CD14-positive monocyte (primary cell): Measurements from ENCODE around the gene DPYD. TPM values are rescaled to one million over a fixed set of nuclear protein-coding genes. Genes with fewer than 3 reads are reported as not detected.

ENCODE experiments used
- DNase-seq, 3 donors: peaks; one replicate each; pipeline ENCODE4 v3.0.0-alpha.2; 2011 to 2022
- H2AFZ ChIP-seq: 2 replicates; pipeline ENCODE4 v1.6.0; 2012; ENCODE audit warnings: mild to moderate bottlenecking, low read depth, low read length, inconsistent platforms; ENCODE audit not compliant: insufficient read depth, poor library complexity, severe bottlenecking
- H3K27ac ChIP-seq, 2 donors: 1 replicate in 1 of 2; 2 replicates in 1 of 2; pipeline ENCODE4 v1.5.1; 2012 to 2013; ENCODE audit warnings: low read length in 2 of 2, control low read depth in 1 of 2, inconsistent platforms in 1 of 2, low read depth in 1 of 2, mild to moderate bottlenecking in 1 of 2
- H3K27me3 ChIP-seq, 2 donors: one replicate each; pipeline versions ENCODE4 v1.6.0 to v1.6.1; 2011 to 2013; ENCODE audit warnings: low read length in 2 of 2; ENCODE audit not compliant: control insufficient read depth in 2 of 2, insufficient read depth in 2 of 2
- H3K36me3 ChIP-seq, 2 donors: replicated peaks in 1 of 2; 1 replicate in 1 of 2; 2 replicates in 1 of 2; pipeline versions ENCODE4 v1.5.1 to v1.6.1; 2012 to 2013; ENCODE audit warnings: low read length in 2 of 2, control low read depth in 1 of 2, inconsistent platforms in 1 of 2, mild to moderate bottlenecking in 1 of 2; ENCODE audit not compliant: insufficient read depth in 2 of 2, control insufficient read depth in 1 of 2
- H3K4me1 ChIP-seq, 2 donors: 1 replicate in 1 of 2; 2 replicates in 1 of 2; pipeline versions ENCODE4 v1.5.1 to v1.6.1; 2012 to 2013; ENCODE audit warnings: low read length in 2 of 2, control low read depth in 1 of 2, inconsistent platforms in 1 of 2, mild to moderate bottlenecking in 1 of 2, moderate library complexity in 1 of 2; ENCODE audit not compliant: insufficient read depth in 2 of 2, control insufficient read depth in 1 of 2
- H3K4me2 ChIP-seq: replicated peaks from 2 replicates; pipeline ENCODE3; 2012; ENCODE audit warnings: low read length, moderate library complexity, mild to moderate bottlenecking; ENCODE audit not compliant: poor library complexity, severe bottlenecking; ENCODE audit errors: extremely low read depth
- H3K4me3 ChIP-seq, 3 experiments: fragments of 200-600 bp in 1 of 3; sonication (generic) in 1 of 3; replicated peaks in 1 of 3; 1 replicate in 2 of 3; 2 replicates in 1 of 3; pipeline ENCODE4 v1.5.1; 2011 to 2013; ENCODE audit warnings: low read length in 3 of 3, mild to moderate bottlenecking in 3 of 3, control low read depth in 2 of 3, low read depth in 2 of 3, inconsistent platforms in 1 of 3, moderate library complexity in 1 of 3
- H3K79me2 ChIP-seq: 2 replicates; pipeline ENCODE4 v1.6.0; 2012; ENCODE audit warnings: mild to moderate bottlenecking, control low read depth, inconsistent platforms, low read length, moderate library complexity; ENCODE audit not compliant: insufficient read depth
- H3K9ac ChIP-seq: 2 replicates; pipeline ENCODE4 v1.6.0; 2017; ENCODE audit warnings: low read length, mild to moderate bottlenecking; ENCODE audit not compliant: insufficient read depth, poor library complexity, severe bottlenecking
- H3K9me3 ChIP-seq, 2 donors: replicated peaks in 1 of 2; 1 replicate in 1 of 2; 2 replicates in 1 of 2; pipeline versions ENCODE4 v1.5.1 to v1.6.1; 2012 to 2013; ENCODE audit warnings: low read length in 2 of 2, control low read depth in 1 of 2; ENCODE audit not compliant: control insufficient read depth in 1 of 2, insufficient read depth in 1 of 2
- H4K20me1 ChIP-seq: 2 replicates; pipeline ENCODE4 v1.6.0; 2012; ENCODE audit warnings: mild to moderate bottlenecking, low read length, control low read depth, moderate library complexity; ENCODE audit not compliant: insufficient read depth
- H3K27ac Mint-ChIP-seq, 7 donors: one replicate each; pipeline ENCODE4 v1.8.0; 2020; ENCODE audit warnings: mild to moderate bottlenecking in 7 of 7, mixed read lengths in 7 of 7, moderate library complexity in 6 of 7, inconsistent platforms in 2 of 7
- H3K27me3 Mint-ChIP-seq, 3 donors: one replicate each; pipeline ENCODE4 v1.8.0; 2021 to 2022; ENCODE audit warnings: low read depth in 3 of 3, mild to moderate bottlenecking in 3 of 3, mixed read lengths in 3 of 3, moderate library complexity in 3 of 3, inconsistent platforms in 1 of 3
- H3K36me3 Mint-ChIP-seq, 2 donors: one replicate each; pipeline ENCODE4 v1.8.0; 2020; ENCODE audit warnings: mixed read lengths in 2 of 2, inconsistent platforms in 1 of 2, mild to moderate bottlenecking in 1 of 2
- H3K4me1 Mint-ChIP-seq: one replicate; pipeline ENCODE4 v1.8.0; 2020; ENCODE audit warnings: mild to moderate bottlenecking, mixed read lengths
- H3K4me3 Mint-ChIP-seq, 2 donors: one replicate each; pipeline ENCODE4 v1.8.0; 2020; ENCODE audit warnings: mild to moderate bottlenecking in 2 of 2, mixed read lengths in 2 of 2, moderate library complexity in 1 of 2
- H3K9me3 Mint-ChIP-seq, 7 donors: one replicate each; pipeline ENCODE4 v1.8.0; 2020 to 2022; ENCODE audit warnings: mixed read lengths in 7 of 7, mild to moderate bottlenecking in 6 of 7, moderate library complexity in 6 of 7, inconsistent platforms in 2 of 7
- CTCF ChIP-seq: fragments of 200-600 bp; IDR thresholded peaks from one replicate; pipeline ENCODE4 v1.8.0; 2022; ENCODE audit warnings: antibody characterized with exemption, mild to moderate bottlenecking
- WGBS: methylation state at CpG from one replicate; pipeline ENCODE4 v1.1.5; 2013; ENCODE audit warnings: missing lambda C conversion rate; ENCODE audit not compliant: insufficient coverage; 5-methylcytosine and 5-hydroxymethylcytosine counted together
- intact Hi-C, 2 donors: fragments of 100-400 bp; cut with micrococcal nuclease; formaldehyde crosslinking; loops; one replicate each; pipeline versions ENCODE4 v1.15.0 to v1.15.1; 2023
- polyA plus RNA-seq, 3 donors: library from polyadenylated mRNA; depleted of rRNA in 1 of 3; unstranded in 2 of 3; stranded (reverse) in 1 of 3; fragments of 300-500 nt in 2 of 3; fragments of >200 nt in 1 of 3; fragmentation: Illumina TruSeq in 2 of 3; gene quantifications; 1 replicate in 2 of 3; 2 replicates in 1 of 3; pipeline ENCODE4 v1.2.3, GENCODE V29; 2012 to 2021

Gene DPYD
- polyA plus RNA-seq, 3 donors: 87.6 to 171 (median 144) TPM

GRCh38 chr1:97157991-97158390 is 762.8 kb downstream of the DPYD start:
- H3K9me3 ChIP-seq: no peaks in the 10 kb centered on the region
- intact Hi-C loops: no loop called here
- Mint-ChIP-seq H3K36me3 (peaks cover 42 to 46% of the 10 kb centered on the region in 2 donors), H3K9me3 (peaks cover 0 to 2% (median 0%) of the 10 kb centered on the region in 7 donors), H3K4me1 (peaks cover 21% of the 10 kb centered on the region), H3K27me3 (peaks cover 3 to 7% (median 4%) of the 10 kb centered on the region in 3 donors), H3K27ac (no peak overlapping the region), H3K4me3 (no peak overlapping the region)
- no peak overlapping the region for H2AFZ ChIP-seq
- peaks cover 51% of the 10 kb centered on the region for H4K20me1 ChIP-seq
- H3K79me2 ChIP-seq: no peaks in the 10 kb centered on the region
- no peak for DNase-seq
- no peak overlapping the region for H3K9ac ChIP-seq
- peaks cover 2 to 38% of the 10 kb centered on the region in 2 donors for H3K36me3 ChIP-seq
- no peak overlapping the region for H3K4me3 ChIP-seq
- H3K27me3 ChIP-seq: no peaks in the 10 kb centered on the region
- peaks cover 10 to 14% of the 10 kb centered on the region in 2 donors for H3K4me1 ChIP-seq
- H3K27ac ChIP-seq: no peak overlapping the region
- no peak overlapping the region for H3K4me2 ChIP-seq
- no CpG with 5 or more reads among the region's 1 CpG for WGBS
- no peak for TF ChIP-seq CTCF

- no peak for DNase-seq
- Mint-ChIP-seq H3K36me3 (peaks cover 48 to 64% of the 10 kb centered on the region in 2 donors), H3K27me3 (peaks cover 0 to 1% (median 1%) of the 10 kb centered on the region in 3 donors), H3K4me1 (no peaks in the 10 kb centered on the region), H3K27ac (no peak overlapping the region), H3K9me3 (peaks cover 0 to 2% (median 0%) of the 10 kb centered on the region in 7 donors), H3K4me3 (no peak overlapping the region)
- Histone ChIP-seq H4K20me1 (peaks cover 27% of the 10 kb centered on the region), H2AFZ (no peak overlapping the region), H3K4me1 (no peaks in the 10 kb centered on the region), H3K79me2 (no peaks in the 10 kb centered on the region), H3K36me3 (peaks cover 6 to 47% of the 10 kb centered on the region in 2 donors), H3K27ac (no peak overlapping the region), H3K9me3 (no peaks in the 10 kb centered on the region), H3K4me2 (no peak overlapping the region), H3K9ac (no peak overlapping the region), H3K4me3 (no peak overlapping the region), H3K27me3 (no peaks in the 10 kb centered on the region)
- TF ChIP-seq CTCF: no peak
- intact Hi-C loops: no loop called here
These were observed 769.2 kb downstream of the DPYD start for GRCh38 chr1:97151651-97152050.
